ENCODE measurements around the gene SRPK2.
A peak's percentile ranks its signal among the peaks of the same experiment; 100 is the strongest.
"Not testable (repeated sequence)": the region's sequence is repeated elsewhere in the genome, so short reads cannot be mapped to it uniquely, and the experiment has no call there.

Gene SRPK2

DNA sequence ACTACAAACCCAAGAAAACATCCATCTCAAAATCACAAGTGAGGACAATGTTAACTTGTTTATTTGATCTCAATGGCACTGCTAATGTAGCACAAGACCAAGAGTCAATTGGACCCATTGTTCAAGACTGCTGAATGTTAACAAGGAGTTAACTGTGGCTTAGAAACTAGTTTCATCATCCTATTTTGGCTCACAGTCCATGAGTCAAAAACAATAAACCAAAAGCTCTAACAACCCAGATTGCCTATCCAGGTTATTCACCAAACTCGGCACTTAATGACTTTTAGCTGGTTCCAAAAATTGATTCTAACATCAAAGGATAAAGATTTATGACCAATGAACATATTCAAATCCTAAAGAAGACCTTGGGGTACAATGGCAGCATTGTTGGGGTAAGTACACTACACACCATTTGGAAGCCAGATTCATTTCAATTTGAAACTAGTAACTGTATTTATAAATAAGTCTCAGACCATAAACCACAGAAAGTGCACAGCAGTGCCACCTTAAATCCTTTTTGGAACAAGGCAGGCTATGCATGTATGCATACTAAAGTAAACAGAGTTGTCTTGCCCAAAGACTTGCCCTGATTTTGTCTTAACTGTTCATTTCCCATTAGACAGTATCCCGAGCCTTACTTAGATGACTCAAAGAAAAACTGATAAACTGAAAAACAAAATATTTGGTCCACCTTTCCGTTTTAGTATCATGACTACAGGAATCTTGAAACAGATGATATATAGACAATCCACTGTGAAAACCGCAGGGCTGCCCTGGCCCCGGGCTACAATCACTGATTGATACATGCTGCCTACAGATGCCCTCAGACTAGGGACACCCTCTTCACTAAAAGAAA is 84.5 kb downstream of the SRPK2 start:
- DNase-seq (ENCODE audit: low read depth in 2 of 2) = peak in 1 of 2 experiments; percentile 6

DNA sequence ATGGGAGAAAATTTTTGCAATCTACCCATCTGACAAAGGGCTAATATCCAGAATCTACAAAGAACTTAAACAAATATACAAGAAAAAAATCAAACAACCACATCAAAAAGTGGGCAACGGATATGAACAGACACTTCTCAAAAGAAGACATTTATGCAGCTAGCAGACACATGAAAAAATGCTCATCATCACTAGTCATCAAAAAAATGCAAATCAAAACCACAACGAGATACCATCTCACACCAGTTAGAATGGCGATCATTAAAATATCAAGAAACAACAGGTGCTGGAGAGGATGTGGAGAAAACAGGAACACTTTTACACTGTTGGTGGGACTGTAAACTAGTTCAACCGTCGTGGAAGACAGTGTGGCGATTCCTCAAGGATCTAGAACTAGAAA is 88.1 kb downstream of the SRPK2 start:
- DNase-seq (ENCODE audit: low read depth in 2 of 2) = not testable (repeated sequence)

DNA sequence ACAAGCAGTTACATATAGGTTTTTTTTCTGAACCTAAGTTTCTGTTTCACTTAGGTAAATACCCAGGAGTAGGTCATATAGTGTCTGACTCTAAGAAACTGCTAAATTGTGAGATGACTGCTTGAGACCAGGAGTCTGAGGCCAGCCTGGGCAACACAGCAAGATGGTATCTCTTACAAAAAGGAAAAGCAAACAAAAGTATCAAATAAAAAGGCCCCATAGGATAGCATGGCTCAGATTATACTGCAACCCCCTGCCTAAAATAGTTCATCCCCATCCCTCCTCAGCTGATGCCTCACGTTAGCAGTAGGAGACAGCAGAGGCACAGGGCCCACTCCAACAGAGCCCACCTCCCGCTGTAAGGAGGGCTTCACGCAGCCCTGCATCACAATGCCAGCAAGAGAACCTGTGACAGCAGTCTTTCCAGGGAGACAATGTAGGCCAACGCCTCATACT is 90.3 kb downstream of the SRPK2 start:
- no peak for DNase-seq (ENCODE audit: low read depth in 2 of 2)

DNA sequence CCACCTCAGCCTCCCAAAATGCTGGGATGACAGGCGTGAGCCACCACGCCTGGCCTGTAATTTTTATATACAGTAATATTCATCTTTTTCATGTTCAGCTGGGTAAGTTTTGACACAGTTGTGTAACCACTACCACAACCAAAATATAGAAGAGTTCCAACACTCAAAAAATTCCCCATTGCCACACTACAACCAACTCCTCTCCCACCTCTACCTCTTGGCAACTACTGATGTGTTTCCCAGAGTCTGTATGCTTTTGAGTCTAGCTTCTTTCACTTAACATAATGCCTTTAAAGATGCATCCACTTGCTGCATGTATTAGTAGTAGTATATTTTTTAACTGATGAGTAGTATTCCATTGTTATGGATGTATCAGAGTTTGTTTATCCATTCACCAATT is 90.7 kb downstream of the SRPK2 start:
- no peak for DNase-seq (ENCODE audit: low read depth in 2 of 2)

DNA sequence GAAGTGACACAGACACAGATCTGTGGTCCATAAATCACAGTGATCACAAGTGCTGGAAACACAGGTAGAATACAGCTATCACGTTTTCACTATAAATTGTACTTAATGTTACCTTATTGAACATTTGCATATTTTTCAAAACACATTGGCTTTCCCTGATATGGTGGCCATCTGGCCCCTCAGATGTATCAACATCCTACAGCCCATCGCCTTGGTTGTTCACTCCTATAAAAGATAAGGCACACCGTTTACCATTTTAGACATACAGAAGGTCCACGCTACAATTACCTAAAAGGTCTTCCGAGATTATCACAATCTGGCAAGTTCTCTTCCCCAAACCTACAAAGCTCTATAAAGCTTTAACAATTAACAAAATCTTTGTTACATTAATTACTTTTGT is 91.4 kb downstream of the SRPK2 start:
- DNase-seq (ENCODE audit: low read depth in 2 of 2) = no peak

DNA sequence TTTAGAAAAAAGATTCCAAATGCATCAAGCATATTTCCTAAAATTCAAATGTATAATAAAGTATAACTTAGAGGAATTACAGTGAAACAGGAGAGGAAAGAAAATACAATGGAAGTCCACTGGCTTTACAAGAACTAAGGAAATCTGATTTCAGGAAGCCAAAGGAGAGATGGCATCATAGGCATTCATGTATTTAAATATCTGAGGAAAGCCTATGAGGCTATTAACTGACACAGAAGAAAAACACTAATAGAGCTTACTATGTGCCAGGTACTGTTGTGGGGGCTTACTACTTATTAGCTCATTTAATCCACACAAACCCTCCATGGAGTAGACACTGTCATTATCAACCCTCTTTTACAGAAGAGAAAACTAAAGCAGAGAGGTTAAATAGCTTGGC is 92.2 kb downstream of the SRPK2 start:
- no peak for DNase-seq (ENCODE audit: low read depth in 2 of 2)

DNA sequence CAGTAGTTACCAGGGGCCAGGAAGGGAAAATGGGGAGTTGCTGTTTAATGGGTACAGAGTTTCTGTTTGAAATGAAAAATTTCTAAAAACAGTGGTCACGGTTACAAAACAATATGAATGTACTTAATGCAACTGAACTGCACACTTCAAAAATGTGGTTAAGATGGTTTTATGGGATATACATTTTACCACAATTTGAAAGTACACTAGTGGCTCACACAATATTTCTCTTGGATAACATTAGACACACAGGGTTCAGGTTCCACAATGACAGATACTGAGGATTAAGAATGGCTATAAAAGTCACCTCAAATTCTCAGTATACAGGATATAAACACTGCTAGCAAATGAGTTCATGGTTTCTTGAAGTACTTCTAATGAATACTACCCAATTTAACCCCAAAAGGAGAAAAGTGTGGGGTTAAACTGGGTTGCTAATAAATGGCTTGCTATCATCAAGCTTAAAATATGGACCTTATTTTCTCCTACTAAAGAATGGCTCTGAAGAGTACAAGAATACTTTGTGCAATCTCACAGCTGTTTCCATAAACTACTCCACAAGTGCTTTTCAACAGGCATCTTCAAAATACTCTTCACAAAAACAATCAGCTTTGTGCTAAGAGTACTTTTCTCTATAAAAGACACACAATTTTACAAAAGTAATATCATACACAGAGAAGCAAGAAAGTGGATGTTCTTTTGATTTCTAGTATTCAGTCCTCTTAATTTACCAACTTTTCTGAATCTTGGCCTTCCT is 92.9 kb downstream of the SRPK2 start:
- no peak for DNase-seq (ENCODE audit: low read depth in 2 of 2)

DNA sequence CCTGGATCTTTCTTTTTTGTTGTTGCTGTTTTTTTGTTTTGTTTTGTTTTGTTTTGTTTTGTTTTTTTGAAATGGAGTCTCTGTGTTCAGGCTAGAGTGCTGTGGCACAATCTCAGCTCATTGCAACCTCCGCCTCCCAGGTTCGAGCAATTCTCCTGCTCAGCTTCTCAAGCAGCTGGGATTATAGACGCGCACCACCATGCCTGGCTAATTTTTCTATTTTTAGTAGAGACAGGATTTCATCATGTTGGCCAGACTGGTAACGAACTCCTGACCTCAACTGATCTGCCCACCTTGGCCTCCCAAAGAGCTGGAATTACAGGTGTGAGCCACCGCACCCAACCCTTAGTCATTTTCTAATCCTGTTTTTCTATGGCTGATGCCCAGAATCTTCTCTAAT is 94.2 kb downstream of the SRPK2 start:
- not testable (repeated sequence) for DNase-seq (ENCODE audit: low read depth in 2 of 2)

DNA sequence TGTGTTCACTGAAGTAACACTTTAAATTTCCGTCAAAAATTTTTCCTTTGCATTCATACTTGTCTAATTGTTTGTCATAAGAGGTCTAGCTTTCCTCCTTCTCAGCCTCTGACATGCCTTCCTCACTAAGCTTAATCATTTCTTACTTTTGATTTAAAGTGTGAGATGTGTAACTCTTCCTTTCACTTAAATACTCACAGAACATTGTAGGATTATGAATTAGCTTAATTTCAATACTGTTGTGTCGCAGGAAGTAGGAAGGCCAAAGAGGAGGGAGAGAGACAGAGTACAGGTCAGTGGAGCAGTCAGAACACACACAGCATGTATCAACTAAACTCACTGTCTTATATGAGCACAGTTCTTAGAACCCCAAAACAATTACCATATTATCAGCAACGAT is 99.0 kb downstream of the SRPK2 start:
- DNase-seq (ENCODE audit: low read depth in 2 of 2) = no peak

DNA sequence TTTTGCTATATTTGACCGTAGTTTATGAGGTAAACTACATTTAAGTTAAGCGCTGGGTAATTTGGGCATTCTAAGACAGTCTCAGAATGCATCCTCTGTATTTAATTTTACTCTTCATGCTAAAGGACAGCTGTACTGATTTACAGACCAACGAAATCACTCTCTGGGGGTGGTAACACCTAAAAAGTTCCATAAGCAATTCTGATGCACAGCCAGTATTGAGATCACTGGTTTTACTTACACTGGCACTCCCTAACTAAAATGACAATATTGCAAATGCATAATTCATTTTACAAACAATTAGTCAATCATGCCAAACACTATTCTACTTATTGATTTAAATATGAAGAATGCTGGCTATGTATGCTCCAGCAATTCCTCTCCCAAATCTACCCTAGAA is 102.3 kb downstream of the SRPK2 start:
- DNase-seq (ENCODE audit: low read depth in 2 of 2) = no peak

DNA sequence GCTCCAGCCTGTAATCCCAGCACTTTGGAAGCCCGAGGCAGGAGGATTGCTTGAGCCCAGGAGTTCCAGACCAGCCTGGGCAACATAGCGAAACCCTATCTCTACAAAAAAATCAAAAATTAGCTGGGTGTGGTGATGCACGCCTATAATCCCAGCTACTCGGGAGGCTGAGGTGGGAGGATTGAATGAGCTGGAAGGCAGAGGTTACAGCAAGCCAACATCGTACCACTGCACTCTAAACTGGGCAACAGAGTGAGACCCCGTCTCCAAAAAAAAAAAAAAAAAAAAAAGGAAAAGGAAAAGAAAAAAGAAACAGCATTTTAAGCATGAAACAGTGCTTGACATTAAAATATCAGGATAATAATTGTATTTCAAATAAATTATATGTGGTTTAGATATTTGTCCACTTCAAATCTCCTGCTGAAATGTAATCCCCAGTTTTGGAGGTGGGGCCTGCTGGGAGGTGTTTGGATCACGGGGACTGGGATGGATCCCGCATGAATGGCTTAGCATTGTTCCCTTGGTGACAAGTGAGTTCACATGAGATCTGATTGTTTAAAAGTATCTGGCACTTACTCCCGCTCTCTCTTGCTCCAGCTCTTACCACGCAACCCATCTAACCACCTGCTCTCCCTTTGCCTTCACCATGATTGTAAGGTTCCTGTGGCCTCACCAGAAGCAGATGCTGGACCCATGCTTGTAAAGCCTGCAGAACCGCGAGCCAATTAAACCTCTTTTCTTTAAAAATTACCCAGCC is 103.4 kb downstream of the SRPK2 start:
- DNase-seq (ENCODE audit: low read depth in 2 of 2) = no peak

DNA sequence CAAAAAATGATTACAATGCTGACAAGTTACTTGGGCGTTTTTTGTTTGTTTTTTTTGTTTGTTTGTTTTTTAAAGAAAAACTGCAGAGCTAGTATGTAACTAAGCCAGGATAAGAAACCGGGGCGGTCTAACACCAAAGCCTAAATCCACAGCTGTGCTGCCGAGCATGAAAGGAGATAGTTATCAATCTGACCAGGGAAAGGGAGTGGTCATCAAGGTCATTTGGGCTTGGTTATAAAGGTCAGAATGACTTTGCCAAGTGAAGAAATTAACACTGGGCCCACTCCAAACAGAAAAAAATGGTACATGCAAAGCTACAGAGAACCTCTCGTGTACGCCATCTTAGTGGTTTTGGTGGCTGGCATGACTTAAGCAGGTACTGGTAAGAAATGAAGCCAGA is 104.7 kb downstream of the SRPK2 start:
- DNase-seq (ENCODE audit: low read depth in 2 of 2) = no peak

DNA sequence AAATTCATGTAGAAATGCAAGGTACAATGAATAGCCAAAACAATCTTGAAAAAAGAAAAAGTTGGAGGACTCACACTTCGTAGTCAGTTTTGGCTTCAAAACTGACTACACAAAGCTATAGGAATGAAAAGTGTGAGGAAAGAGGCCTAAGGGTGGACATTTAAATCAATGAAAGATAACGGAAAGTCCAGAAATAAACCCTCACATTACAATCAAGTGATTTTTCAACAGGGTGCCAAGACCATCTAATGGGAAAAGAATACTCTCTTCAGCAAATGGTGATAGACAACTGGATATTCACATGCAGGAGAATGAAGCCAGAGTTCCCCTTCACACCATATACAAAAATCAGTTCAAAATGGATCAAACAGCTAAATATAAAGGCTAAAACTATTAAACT is 106.8 kb downstream of the SRPK2 start:
- no peak for DNase-seq (ENCODE audit: low read depth in 2 of 2)

DNA sequence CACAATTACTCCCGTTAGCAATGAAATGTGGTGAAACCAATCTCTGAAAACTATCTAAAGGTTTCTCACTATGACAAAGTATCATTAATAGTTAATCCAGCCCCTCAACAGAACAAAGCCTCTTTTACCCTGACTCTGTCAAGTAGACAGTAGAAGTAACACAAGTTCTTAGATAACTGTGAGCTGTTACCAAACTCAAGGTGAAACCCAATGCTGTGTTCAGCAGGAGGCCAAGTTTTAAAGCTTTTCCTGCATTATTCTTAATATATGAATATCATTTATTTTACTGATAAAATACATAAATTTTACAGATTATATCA is 109.1 kb downstream of the SRPK2 start:
- no peak for DNase-seq (ENCODE audit: low read depth in 2 of 2)

DNA sequence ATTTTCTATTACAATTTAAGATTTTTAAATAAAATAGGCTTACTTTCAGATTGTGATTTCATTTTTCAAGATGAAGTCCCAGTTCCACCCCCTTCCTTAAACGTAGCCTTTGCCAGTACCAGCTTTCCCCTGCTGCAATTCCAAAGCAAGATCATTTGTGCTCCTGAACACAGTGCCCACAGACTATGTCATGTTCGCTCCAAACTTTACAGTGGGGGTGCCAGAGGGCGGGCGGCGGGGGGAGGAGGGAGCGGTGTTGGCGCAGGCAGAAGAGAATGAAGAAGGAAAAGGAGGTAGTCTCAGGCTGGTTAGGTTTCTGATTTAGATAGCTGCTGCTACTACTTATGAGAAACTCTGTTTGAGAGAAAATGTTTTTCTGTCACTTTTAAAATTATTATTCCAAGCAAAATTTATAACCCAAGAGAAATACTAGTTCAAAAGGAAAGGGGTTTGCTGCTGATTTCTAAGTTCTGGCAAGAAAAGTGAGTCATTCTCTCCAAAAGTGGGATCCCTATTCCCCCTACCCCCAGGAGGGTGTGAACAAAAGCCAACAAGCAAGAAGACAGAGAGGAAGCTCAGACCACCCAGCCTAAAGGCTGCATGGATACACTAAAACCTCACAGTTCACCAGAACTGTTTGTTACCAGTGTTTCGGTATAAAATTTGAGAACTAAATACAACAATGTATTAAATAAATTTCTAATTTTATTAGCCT is 109.6 kb downstream of the SRPK2 start:
- DNase-seq (ENCODE audit: low read depth in 2 of 2) = no peak

DNA sequence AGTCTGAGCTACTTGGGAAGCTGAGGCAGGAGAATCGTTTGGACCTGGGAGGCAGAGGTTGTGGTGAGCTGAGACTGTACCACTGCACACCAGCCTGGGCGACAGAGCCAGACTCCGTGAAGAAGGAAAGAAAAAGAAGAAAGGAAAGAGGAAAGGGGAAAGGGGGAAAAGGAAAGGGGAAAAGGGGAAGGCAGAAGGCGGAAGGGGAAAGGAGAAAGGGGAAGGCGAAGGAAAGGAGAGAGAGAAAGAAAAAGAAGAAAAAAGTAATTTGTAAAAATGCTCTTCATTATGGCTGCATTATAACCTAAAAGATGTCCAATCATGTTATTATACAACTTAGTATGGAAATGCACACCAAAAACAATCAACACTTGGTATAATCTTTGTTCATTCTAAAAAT is 110.2 kb downstream of the SRPK2 start:
- no peak for DNase-seq (ENCODE audit: low read depth in 2 of 2)

DNA sequence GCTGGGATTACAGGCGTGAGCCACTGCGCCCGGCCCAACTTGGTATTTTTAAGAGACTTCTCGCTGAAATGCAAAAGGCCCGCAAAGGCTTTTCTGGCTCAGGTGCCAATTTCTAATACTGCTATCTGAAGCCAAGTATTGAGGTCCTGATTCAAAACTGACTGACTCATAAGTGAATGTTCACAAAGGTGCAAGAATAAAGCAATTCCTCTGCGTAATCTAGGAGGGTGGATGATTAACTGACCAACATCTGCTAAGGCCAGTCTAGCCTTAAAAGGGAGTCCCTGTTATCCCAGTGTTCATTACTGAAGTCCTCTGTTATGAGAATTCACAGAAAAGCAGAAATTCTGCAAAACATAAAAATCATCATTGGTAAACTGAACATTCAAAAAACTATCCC is 111.4 kb downstream of the SRPK2 start:
- DNase-seq (ENCODE audit: low read depth in 2 of 2) = no peak

DNA sequence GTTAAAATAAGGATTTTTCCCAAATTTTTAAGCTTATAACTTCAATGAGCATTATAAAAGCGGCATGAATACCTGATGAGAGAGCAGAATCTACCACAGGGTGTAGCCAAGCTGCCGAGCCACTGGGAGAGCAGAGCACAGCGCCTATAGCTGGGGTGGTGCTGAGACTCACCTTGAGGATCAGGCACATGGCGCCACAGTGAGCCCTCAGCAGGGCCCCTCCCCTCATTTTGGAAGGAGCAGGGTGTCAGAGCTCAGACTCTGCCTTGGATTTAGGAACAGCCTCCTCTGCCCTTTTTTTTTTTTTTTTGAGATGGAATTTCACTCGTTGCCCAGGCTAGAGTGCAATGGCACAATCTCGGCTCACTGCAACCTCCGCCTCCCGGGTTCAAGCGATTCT is 118.6 kb downstream of the SRPK2 start:
- DNase-seq (ENCODE audit: low read depth in 2 of 2) = no peak

DNA sequence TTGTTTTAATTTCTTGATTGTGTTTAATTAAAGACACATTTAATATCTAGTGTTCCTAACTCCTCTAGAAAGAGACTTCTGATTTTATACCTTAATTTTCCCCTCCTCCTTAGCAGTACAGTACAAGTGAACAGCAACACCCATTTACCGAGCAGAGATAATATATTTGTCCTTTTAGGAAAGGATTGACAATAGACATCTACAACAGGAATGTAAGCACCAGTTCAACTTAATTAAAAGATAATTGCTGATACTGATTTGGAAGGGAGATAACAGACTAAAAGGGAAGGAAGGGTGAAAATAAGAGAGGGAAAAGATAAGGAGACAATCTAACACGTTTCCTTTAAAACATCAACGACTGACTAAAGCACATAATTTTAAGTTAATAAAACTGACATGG is 119.3 kb downstream of the SRPK2 start:
- DNase-seq (ENCODE audit: low read depth in 2 of 2) = no peak

DNA sequence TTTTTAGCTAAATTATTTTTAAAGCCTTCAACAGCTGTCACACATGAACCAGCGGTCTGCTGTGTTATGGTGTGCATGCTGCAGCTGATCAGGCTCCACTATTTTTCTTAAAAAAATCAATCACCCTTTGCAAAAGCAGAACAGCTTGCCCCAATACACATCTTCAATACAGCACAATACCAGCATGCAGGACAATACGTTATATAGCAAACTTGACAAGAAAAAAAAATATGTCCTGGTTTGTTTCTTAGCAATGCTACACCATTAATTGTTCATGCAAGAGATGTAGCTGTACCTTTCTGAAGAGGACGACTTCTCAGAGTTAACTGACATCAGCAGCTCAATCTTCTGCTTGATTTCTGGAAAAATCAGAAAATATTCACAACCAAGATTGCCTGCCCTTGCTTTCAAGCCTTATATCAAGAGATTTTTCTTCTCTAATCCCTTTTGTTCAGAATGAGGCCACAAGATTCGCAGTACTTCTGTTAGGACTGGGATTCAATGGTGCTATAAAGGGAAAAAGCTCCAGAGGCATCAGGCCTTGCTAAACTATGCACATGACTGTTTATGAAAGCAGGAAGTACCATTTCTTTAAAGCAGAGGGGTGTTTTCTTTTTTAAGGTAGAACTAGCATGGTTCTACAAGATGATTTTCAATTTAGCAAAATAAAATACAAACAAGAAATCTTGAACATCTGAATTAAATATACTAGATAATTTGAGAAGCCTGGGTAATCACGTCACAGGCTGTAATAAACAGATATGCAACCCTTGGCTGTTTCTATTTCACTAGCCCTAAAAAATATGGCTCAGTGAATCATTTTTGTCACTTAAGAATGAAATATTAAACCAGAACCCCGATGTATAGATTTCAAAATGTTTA is 120.0 kb downstream of the SRPK2 start:
- DNase-seq (ENCODE audit: low read depth in 2 of 2) = peak; percentile 23 to 31

DNA sequence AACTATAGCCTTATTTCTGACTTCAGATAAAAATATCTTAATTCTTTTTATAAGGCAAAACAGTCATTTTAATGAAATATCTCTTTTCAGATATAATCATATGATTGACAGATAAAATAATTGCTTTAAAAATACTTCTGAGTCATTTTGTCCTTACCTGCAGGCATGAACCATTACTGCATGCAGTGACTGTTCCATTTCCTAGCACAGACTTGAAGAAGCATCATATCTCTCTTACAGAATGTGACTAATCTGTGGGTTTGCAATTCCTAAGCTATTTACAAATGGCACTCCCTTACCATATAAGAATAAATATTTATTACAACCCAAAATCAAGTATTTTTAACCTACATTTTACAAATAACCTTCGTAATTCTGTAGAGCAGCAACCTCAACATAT is 120.7 kb downstream of the SRPK2 start:
- DNase-seq (ENCODE audit: low read depth in 2 of 2) = no peak
